Measurements from ENCODE around the gene PRKG1. TPM values are rescaled to one million over a fixed set of nuclear protein-coding genes. Genes with fewer than 3 reads are reported as not detected.

PRKG1 gene
- total RNA-seq, 4 donors from 2014 or later, result 0.63 to 4.3 (median 2.1) TPM

GRCh38 chr10:51544933-51545332 lies 470.6 kb downstream of the PRKG1 start:
- WGBS, 2 donors, result 61 to 68% methylated on average over 1 of the region's 1 CpG
- H3K4me3 ChIP-seq (ENCODE audit: low read depth, poor library complexity, severe bottlenecking), result no peak overlapping the region
- no peak for DNase-seq (ENCODE audit: low spot score in 2 of 2)
- TF ChIP-seq POLR2A (IDR thresholded peaks at IDR 0.05) (no peak), CTCF (IDR thresholded peaks at IDR 0.05) (no peak)
- intact Hi-C loops (cut with DNase I; ENCODE audit: low total_unique reads), result no loop called here

- no peak for DNase-seq (ENCODE audit: low spot score in 2 of 2)
- intact Hi-C loops (cut with DNase I; ENCODE audit: low total_unique reads), result no loop called here
- 36 to 46% methylated on average over 2 of the region's 2 CpGs for WGBS, 2 donors
- H3K4me3 ChIP-seq (ENCODE audit: low read depth, poor library complexity, severe bottlenecking), result no peak overlapping the region
- TF ChIP-seq POLR2A (IDR thresholded peaks at IDR 0.05) (no peak), CTCF (IDR thresholded peaks at IDR 0.05) (no peak)
Observed at GRCh38 chr10:51547941-51548340, 473.7 kb downstream of the PRKG1 start.

- intact Hi-C loops (cut with DNase I; ENCODE audit: low total_unique reads), result no loop called here
- TF ChIP-seq CTCF (IDR thresholded peaks at IDR 0.05), result no peak
- TF ChIP-seq POLR2A (IDR thresholded peaks at IDR 0.05), result no peak
- H3K4me3 ChIP-seq (ENCODE audit: low read depth, poor library complexity, severe bottlenecking), result no peak overlapping the region
- no peak for DNase-seq (ENCODE audit: low spot score in 2 of 2)
Observed at GRCh38 chr10:51552879-51553278, 478.6 kb downstream of the PRKG1 start.

- intact Hi-C loops (cut with DNase I; ENCODE audit: low total_unique reads), result no loop called here
- 77 to 80% methylated on average over 2 of the region's 2 CpGs for WGBS, 2 donors
Observed at GRCh38 chr10:51564896-51565510, 490.7 kb downstream of the PRKG1 start.

GRCh38 chr10:51567271-51567670 lies 493.0 kb downstream of the PRKG1 start:
- WGBS, 2 donors, result 72 to 73% methylated on average over 3 of the region's 3 CpGs
- DNase-seq (ENCODE audit: low spot score in 2 of 2), result no peak
- no peak overlapping the region for H3K4me3 ChIP-seq (ENCODE audit: low read depth, poor library complexity, severe bottlenecking)
- intact Hi-C loops (cut with DNase I; ENCODE audit: low total_unique reads), result no loop called here
- TF ChIP-seq POLR2A (IDR thresholded peaks at IDR 0.05), result no peak
- no peak for TF ChIP-seq CTCF (IDR thresholded peaks at IDR 0.05)

More at GRCh38 chr10:51564896-51565510, 490.7 kb downstream of the PRKG1 start:
- DNase-seq (ENCODE audit: low spot score in 2 of 2), result no peak
- TF ChIP-seq CTCF (IDR thresholded peaks at IDR 0.05) (no peak), POLR2A (IDR thresholded peaks at IDR 0.05) (no peak)
- no peak overlapping the region for H3K4me3 ChIP-seq (ENCODE audit: low read depth, poor library complexity, severe bottlenecking)

GRCh38 chr10:51569467-51569866 lies 495.2 kb downstream of the PRKG1 start:
- no peak overlapping the region for H3K4me3 ChIP-seq (ENCODE audit: low read depth, poor library complexity, severe bottlenecking)
- DNase-seq (ENCODE audit: low spot score in 2 of 2), result no peak
- 80 to 89% methylated on average over 3 of the region's 3 CpGs for WGBS, 2 donors
- intact Hi-C loops (cut with DNase I; ENCODE audit: low total_unique reads), result no loop called here
- TF ChIP-seq POLR2A (IDR thresholded peaks at IDR 0.05), result no peak
